RWPE2 (cell line): Measurements from ENCODE around the gene NEIL1.
"Not testable (repeated sequence)": the region's sequence is repeated elsewhere in the genome, so short reads cannot be mapped to it uniquely, and the experiment has no call there.

Experiments used
- ATAC-seq: fragments of 200-7000 bp; cut with Tn5 transposase; 3 replicates; pipeline ENCODE4 v1.9.1; 2021; ENCODE audit warnings: low read depth
- DNase-seq: peaks from one replicate; pipeline ENCODE4 v3.0.0-alpha.2; 2020; ENCODE audit warnings: low spot score
- H3K27ac ChIP-seq: fragments of 450-650 bp; 2 replicates; pipeline ENCODE4 v1.5.1; 2017; ENCODE audit warnings: mild to moderate bottlenecking; ENCODE audit not compliant: poor library complexity, severe bottlenecking
- H3K27me3 ChIP-seq: fragments of 250-450 bp; sonication (Bioruptor Pico); 2 replicates; pipeline ENCODE4 v1.5.1; 2021; ENCODE audit warnings: mild to moderate bottlenecking, moderate library complexity; ENCODE audit not compliant: insufficient read depth, poor library complexity, severe bottlenecking
- H3K36me3 ChIP-seq: fragments of 250-450 bp; sonication (Bioruptor Pico); 2 replicates; pipeline ENCODE4 v1.5.1; 2020; ENCODE audit warnings: low read depth, mild to moderate bottlenecking, moderate library complexity
- H3K4me1 ChIP-seq: fragments of 250-450 bp; sonication (Bioruptor Pico); 2 replicates; pipeline ENCODE4 v1.5.1; 2021; ENCODE audit warnings: mild to moderate bottlenecking, moderate library complexity; ENCODE audit not compliant: insufficient read depth, poor library complexity, severe bottlenecking
- H3K4me3 ChIP-seq: fragments of 250-450 bp; sonication (Bioruptor Pico); 2 replicates; pipeline ENCODE4 v1.5.1; 2021; ENCODE audit warnings: mild to moderate bottlenecking, moderate library complexity; ENCODE audit not compliant: severe bottlenecking
- H3K9me3 ChIP-seq: fragments of 250-450 bp; sonication (Bioruptor Pico); 2 replicates; pipeline ENCODE4 v1.5.1; 2021; ENCODE audit warnings: mild to moderate bottlenecking, moderate library complexity; ENCODE audit not compliant: severe bottlenecking
- CTCF ChIP-seq: fragments of 450-650 bp; IDR thresholded peaks from one replicate; pipeline ENCODE4 v1.5.1; 2017; ENCODE audit warnings: mild to moderate bottlenecking, moderate library complexity; ENCODE audit not compliant: poor library complexity, severe bottlenecking

NEIL1 gene

GRCh38 chr15:75327491-75327890 is 19.3 kb upstream of the NEIL1 start:
- no peak for ATAC-seq
- no peaks in the 10 kb centered on the region for H3K36me3 ChIP-seq
- H3K27ac ChIP-seq = no peak overlapping the region
- no peaks in the 10 kb centered on the region for H3K27me3 ChIP-seq
- H3K4me3 ChIP-seq = no peak overlapping the region
- H3K4me1 ChIP-seq = no peaks in the 10 kb centered on the region
- TF ChIP-seq CTCF = no peak
- no peaks in the 10 kb centered on the region for H3K9me3 ChIP-seq
- DNase-seq = no peak

GRCh38 chr15:75328493-75329314 is 18.1 kb upstream of the NEIL1 start:
- no peak for TF ChIP-seq CTCF
- H3K27ac ChIP-seq = no peak overlapping the region
- DNase-seq (no peak), ATAC-seq (no peak)
- no peak overlapping the region for H3K4me3 ChIP-seq
- H3K9me3 ChIP-seq = no peaks in the 10 kb centered on the region
- no peaks in the 10 kb centered on the region for H3K36me3 ChIP-seq
- no peaks in the 10 kb centered on the region for H3K4me1 ChIP-seq
- H3K27me3 ChIP-seq = no peaks in the 10 kb centered on the region

DNA sequence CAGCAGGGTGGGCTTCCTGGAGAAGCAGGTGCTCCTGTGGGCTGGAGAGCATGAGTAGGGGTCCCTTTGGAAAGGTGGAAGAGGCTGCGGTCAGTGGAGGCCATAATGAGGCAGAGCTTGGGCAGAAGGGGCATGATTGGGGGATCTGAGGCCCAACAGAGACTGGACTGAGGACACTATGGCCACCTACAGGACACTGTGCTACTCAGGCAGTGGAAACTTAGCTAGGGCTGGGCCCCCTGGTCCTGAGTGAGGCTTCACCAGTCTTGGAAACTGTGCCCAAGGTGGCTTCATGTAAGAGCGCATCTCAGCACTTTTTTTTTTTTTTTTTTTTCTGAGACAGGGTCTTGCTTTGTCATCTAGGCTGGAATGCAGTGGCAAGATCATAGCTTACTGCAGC is 17.3 kb upstream of the NEIL1 start:
- Histone ChIP-seq H3K9me3 (no peaks in the 10 kb centered on the region), H3K4me1 (no peaks in the 10 kb centered on the region), H3K4me3 (no peak overlapping the region), H3K36me3 (no peaks in the 10 kb centered on the region), H3K27ac (no peak overlapping the region), H3K27me3 (no peaks in the 10 kb centered on the region)
- no peak for TF ChIP-seq CTCF
- ATAC-seq (no peak; the same call in 2 of the 3 replicates), DNase-seq (no peak)

GRCh38 chr15:75332093-75332492 is 14.7 kb upstream of the NEIL1 start:
- DNase-seq, H3K27me3 ChIP-seq, H3K36me3 ChIP-seq, ATAC-seq, H3K4me3 ChIP-seq, H3K27ac ChIP-seq, H3K9me3 ChIP-seq, H3K4me1 ChIP-seq: not testable (repeated sequence)

- H3K9me3 ChIP-seq, H3K4me3 ChIP-seq, H3K36me3 ChIP-seq, H3K27ac ChIP-seq, H3K4me1 ChIP-seq, ATAC-seq, DNase-seq, H3K27me3 ChIP-seq: not testable (repeated sequence)
Measured at GRCh38 chr15:75333654-75334419, 13.0 kb upstream of the NEIL1 start.
